Measurements from ENCODE around the gene SPINK8.

GRCh38 chr3:48269592-48269991 is 63.9 kb downstream of the SPINK8 start:
- TF ChIP-seq CTCF (IDR thresholded peaks at IDR 0.05), result no peak
- TF ChIP-seq EP300 (IDR thresholded peaks at IDR 0.05; ENCODE audit: low read depth), result no peak
- no peak for TF ChIP-seq POLR2AphosphoS5 (IDR thresholded peaks at IDR 0.05)

Data from transverse colon (tissue), 4 donors.